GM12878 (cell line): ENCODE data around the gene ADAMTSL1.

Source experiments
- CTCF ChIP-seq, 3 experiments: IDR thresholded peaks in 2 of 3; conservative IDR thresholded peaks in 1 of 3; 2 replicates each; pipeline ENCODE4 v1.5.1; 2011; ENCODE audit warnings: low read depth in 3 of 3, low read length in 3 of 3, mild to moderate bottlenecking in 3 of 3, control low read depth in 2 of 3, moderate library complexity in 2 of 3, inconsistent platforms in 1 of 3, mixed read lengths in 1 of 3; ENCODE audit not compliant: control insufficient read depth in 2 of 3, insufficient read depth in 1 of 3; ENCODE audit errors: extremely low read depth in 1 of 3
- EZH2 ChIP-seq: IDR thresholded peaks from 2 replicates; pipeline ENCODE4 v1.6.1; 2012; ENCODE audit warnings: low read depth, mild to moderate bottlenecking, control low read depth, inconsistent platforms, low read length, borderline replicate concordance; ENCODE audit not compliant: control insufficient read depth
- MAX ChIP-seq: IDR thresholded peaks from 2 replicates; pipeline ENCODE4 v1.6.1; 2012; ENCODE audit warnings: low read depth, low read length, improper control_type of control experiment
- USF2 ChIP-seq: IDR thresholded peaks from 2 replicates; pipeline ENCODE4 v1.6.1; 2011; ENCODE audit warnings: low read depth, low read length, improper control_type of control experiment, borderline replicate concordance
- ZNF274 ChIP-seq: IDR thresholded peaks from one replicate; pipeline ENCODE4 v1.8.0; 2011; ENCODE audit not compliant: insufficient read length, insufficient read depth

GRCh38 chr9:18608371-18608770, 134.4 kb downstream of the ADAMTSL1 start:
- TF ChIP-seq USF2 (no peak), EZH2 (no peak), CTCF (IDR thresholded peaks at IDR 0.05 in 2 of 3, conservative IDR thresholded peaks at IDR 0.05 in 1 of 3; ENCODE audit: control insufficient read depth in 2 of 3, extremely low read depth in 1 of 3, insufficient read depth in 1 of 3, low read depth in 3 of 3, low read length in 3 of 3) (no peak), ZNF274 (no peak), MAX (no peak)
